GM18526 (cell line): Measurements from ENCODE around the gene PDGFD.

Source experiments
- POLR2A ChIP-seq: IDR thresholded peaks from 3 replicates; pipeline ENCODE4 v1.6.1; 2011; ENCODE audit not compliant: insufficient read length; ENCODE audit errors: extremely low read depth

PDGFD gene

GRCh38 chr11:103871923-103872551 lies 291.9 kb downstream of the PDGFD start:
- TF ChIP-seq POLR2A = no peak

GRCh38 chr11:103870821-103871309 lies 293.1 kb downstream of the PDGFD start:
- TF ChIP-seq POLR2A = no peak

- no peak for TF ChIP-seq POLR2A
Measured at GRCh38 chr11:103867481-103867880, 296.5 kb downstream of the PDGFD start.

GRCh38 chr11:103863497-103863896 lies 300.4 kb downstream of the PDGFD start:
- no peak for TF ChIP-seq POLR2A

GRCh38 chr11:103862802-103863174 lies 301.2 kb downstream of the PDGFD start:
- TF ChIP-seq POLR2A = no peak

- no peak for TF ChIP-seq POLR2A
Measured at GRCh38 chr11:103862094-103862801, 301.7 kb downstream of the PDGFD start.
